ENCODE measurements around the gene NADK2.

Gene NADK2

GRCh38 chr5:36252722-36253365 lies 11.1 kb upstream of the NADK2 start (continued):
- TF ChIP-seq PRDM2 (tag by site-specific recombination; IDR thresholded peaks at IDR 0.05; ENCODE audit: borderline replicate concordance), result no peak
- TF ChIP-seq ZNF26 (tag by site-specific recombination; IDR thresholded peaks at IDR 0.05), result no peak
- TF ChIP-seq ZNF76 (tag by site-specific recombination; IDR thresholded peaks at IDR 0.05; ENCODE audit: borderline replicate concordance, low read depth), result no peak
- no peak for TF ChIP-seq ZNF529 (tag by site-specific recombination; IDR thresholded peaks at IDR 0.05; ENCODE audit: insufficient replicate concordance)
- TF ChIP-seq ZNF561 (tag by site-specific recombination; IDR thresholded peaks at IDR 0.05; ENCODE audit: borderline replicate concordance), result no peak
- no peak for TF ChIP-seq ZNF324 (tag by site-specific recombination; IDR thresholded peaks at IDR 0.05)

- no peak for TF ChIP-seq ZNF335 (tag by site-specific recombination; conservative IDR thresholded peaks at IDR 0.05)
- TF ChIP-seq ZNF843 (tag by site-specific recombination; IDR thresholded peaks at IDR 0.05), result no peak
- no peak for TF ChIP-seq KLF17 (tag by site-specific recombination; IDR thresholded peaks at IDR 0.05)
- no peak for TF ChIP-seq ZNF645 (tag by site-specific recombination; IDR thresholded peaks at IDR 0.05)
- TF ChIP-seq ZNF624 (tag by site-specific recombination; IDR thresholded peaks at IDR 0.05), result no peak
- TF ChIP-seq KLF7 (tag by site-specific recombination; IDR thresholded peaks at IDR 0.05; ENCODE audit: borderline replicate concordance), result no peak
- no peak for TF ChIP-seq OVOL3 (tag by site-specific recombination; IDR thresholded peaks at IDR 0.05)
- no peak for TF ChIP-seq ZNF792 (tag by site-specific recombination; IDR thresholded peaks at IDR 0.05)
- TF ChIP-seq ZNF280C (tag by site-specific recombination; IDR thresholded peaks at IDR 0.05), result no peak
- no peak for TF ChIP-seq ZNF311 (tag by site-specific recombination; IDR thresholded peaks at IDR 0.05; ENCODE audit: borderline replicate concordance)
- TF ChIP-seq ZNF211 (tag by site-specific recombination; IDR thresholded peaks at IDR 0.05; ENCODE audit: low read depth), result no peak
- TF ChIP-seq ZSCAN30 (tag by site-specific recombination; IDR thresholded peaks at IDR 0.05), result no peak
- ChIA-PET POLR2A (interaction anchor here (1.4 kb wide), 1 partner anchor 9 kb away, joined by 8 read pairs; the partner anchor contains the start of gene NADK2), CTCF (interaction anchor here (1.0 to 3.1 kb wide), 4 partner anchors 9 to 56 kb away, joined by 3 to 14 read pairs (median 4); partner anchors contain the start of gene NADK2)
- Histone ChIP-seq H3K4me3 (ENCODE audit: low read depth, low read length) (no peak overlapping the region), H3K36me3 (ENCODE audit: control insufficient read depth in 2 of 2, insufficient read depth in 1 of 2, low read length in 2 of 2) (no peaks in the 10 kb centered on the region), H3K27ac (ENCODE audit: extremely low read depth, low read depth, low read length) (no peak overlapping the region), H3K9me3 (ENCODE audit: control insufficient read depth, insufficient read depth, low read depth, low read length) (no peaks in the 10 kb centered on the region), H3K4me1 (ENCODE audit: control insufficient read depth, insufficient read depth, low read length) (0 out of 2 replicates have a peak, but pooled peaks cover 6% of the 10 kb centered on the region)
Observed at GRCh38 chr5:36251218-36251617, 9.5 kb upstream of the NADK2 start.
